Small intestine (tissue), 7 donors: ENCODE results near the gene TMEM234. TPM values are rescaled to one million over a fixed set of nuclear protein-coding genes. Genes with fewer than 3 reads are reported as not detected.

ENCODE experiments used
- DNase-seq, 2 donors: peaks; one replicate each; pipeline versions ENCODE4 v3.0.0 to v3.0.0-alpha.2; 2013
- FAIRE-seq: peaks from 2 replicates; lab custom pipeline; 2012; peaks lifted over from hg19 to GRCh38; lab: Jason Lieb, UNC
- H3K27ac ChIP-seq, 3 donors: one replicate each; pipeline ENCODE4 v1.5.1; 2013; ENCODE audit warnings: low read length in 2 of 3, mild to moderate bottlenecking in 2 of 3, control low read depth in 1 of 3, inconsistent platforms in 1 of 3, low read depth in 1 of 3, moderate library complexity in 1 of 3
- H3K27me3 ChIP-seq, 3 donors: one replicate each; pipeline ENCODE4 v1.6.1; 2013; ENCODE audit warnings: low read length in 3 of 3, inconsistent platforms in 1 of 3; ENCODE audit not compliant: control insufficient read depth in 3 of 3, insufficient read depth in 3 of 3
- H3K36me3 ChIP-seq, 3 donors: one replicate each; pipeline ENCODE4 v1.6.1; 2013; ENCODE audit warnings: low read length in 3 of 3, inconsistent platforms in 1 of 3, low read depth in 1 of 3, mild to moderate bottlenecking in 1 of 3, moderate library complexity in 1 of 3; ENCODE audit not compliant: control insufficient read depth in 3 of 3, insufficient read depth in 2 of 3
- H3K4me1 ChIP-seq, 3 donors: one replicate each; pipeline ENCODE4 v1.6.1; 2013; ENCODE audit warnings: low read length in 2 of 3, inconsistent platforms in 1 of 3, low read depth in 1 of 3, mild to moderate bottlenecking in 1 of 3, moderate library complexity in 1 of 3; ENCODE audit not compliant: control insufficient read depth in 3 of 3, insufficient read depth in 2 of 3
- H3K4me3 ChIP-seq, 3 donors: one replicate each; pipeline ENCODE4 v1.5.1; 2013; ENCODE audit warnings: low read length in 3 of 3, control low read depth in 1 of 3, inconsistent platforms in 1 of 3, low read depth in 1 of 3, mild to moderate bottlenecking in 1 of 3, moderate library complexity in 1 of 3
- H3K9me3 ChIP-seq, 2 donors: one replicate each; pipeline ENCODE4 v1.6.1; 2013; ENCODE audit warnings: low read depth in 1 of 2, low read length in 1 of 2; ENCODE audit not compliant: control insufficient read depth in 2 of 2, insufficient read depth in 1 of 2
- WGBS, 3 donors: extraction: QIAGEN DNeasy Blood & Tissue Kit; methylation state at CpG; one replicate each; pipeline ENCODE4 v1.1.7; 2013; 5-methylcytosine and 5-hydroxymethylcytosine counted together
- polyA plus RNA-seq, 4 donors: library from polyadenylated mRNA; stranded (reverse) in 3 of 4; unstranded in 1 of 4; fragments of 200-250 nt in 3 of 4; fragments of 120-200 nt in 1 of 4; gene quantifications; one replicate each; pipeline versions ENCODE4 v1.2.1 to v1.2.3, GENCODE V29; 2013
- donor health status: healthy with polysubstance abuse.
- donor health status: control.
- donor health status: control.
- donor health status: Bipolar disorder and iron deficiency.
- donor health status: healthy.

Gene TMEM234
- polyA plus RNA-seq, 4 donors: 6.5 to 22.1 (median 10.5) TPM

DNA sequence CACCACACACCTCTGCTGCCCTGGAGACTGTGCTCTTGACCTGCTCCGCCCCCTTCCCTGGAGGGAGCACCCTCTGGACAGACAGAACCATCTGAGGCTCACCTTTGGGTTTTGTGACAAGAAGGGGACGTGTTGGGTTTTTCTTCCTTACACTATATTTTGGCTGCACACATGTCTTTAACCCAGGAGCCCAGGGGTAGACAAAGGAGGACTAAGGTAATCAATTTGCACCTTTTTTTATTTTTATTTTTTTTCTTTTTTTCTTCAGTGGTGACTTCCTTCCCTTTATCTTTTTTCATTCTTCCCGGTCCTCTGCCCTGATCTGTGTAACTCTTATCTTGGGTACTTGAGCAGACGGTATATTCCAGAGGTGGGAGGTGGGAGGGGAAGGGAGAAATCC, 51.2 kb downstream of the TMEM234 start:
- FAIRE-seq (no peak), DNase-seq (no peak)
- Histone ChIP-seq H3K36me3 (peaks cover 22 to 63% (median 32%) of the 10 kb centered on the region in 3 donors), H3K27ac (no peak overlapping the region), H3K27me3 (no peaks in the 10 kb centered on the region), H3K9me3 (no peaks in the 10 kb centered on the region), H3K4me1 (peaks cover 0 to 13% (median 0%) of the 10 kb centered on the region in 3 donors), H3K4me3 (no peak overlapping the region)
- WGBS, 3 donors: 76 to 83% (median 82%) methylated on average over 4 of the region's 4 CpGs

Other genes starting within 250 kb of the TMEM234 start
- gene KHDRBS1, start 208.5 kb downstream of the TMEM234 start, polyA plus RNA-seq: 100 to 1,000 TPM in 1 of 4 donors, 10 to 100 TPM in 3; 50.1 to 123 (median 77.7) TPM
- 10 to 100 TPM in 2 of 4 donors, 1 to 10 TPM in 2; 4.2 to 15.6 (median 8.0) TPM for gene TMEM39B, start 149.4 kb downstream of the TMEM234 start, polyA plus RNA-seq
- gene KPNA6, start 114.3 kb downstream of the TMEM234 start, polyA plus RNA-seq: 10 to 100 TPM in 2 of 4 donors, 1 to 10 TPM in 2; 5.4 to 25.6 (median 9.1) TPM
- gene TXLNA, start 42.7 kb downstream of the TMEM234 start, polyA plus RNA-seq: 10 to 100 TPM in 2 of 4 donors, 1 to 10 TPM in 2; 6.9 to 28.1 (median 18.1) TPM
- gene CCDC28B, start 21.8 kb downstream of the TMEM234 start, polyA plus RNA-seq: 1 to 10 TPM; 2.5 to 9.3 (median 6.2) TPM
- 1 to 10 TPM in 3 of 4 donors, under 1 TPM in 1; 0.54 to 4.8 (median 1.8) TPM for gene IQCC, start 16.7 kb downstream of the TMEM234 start, polyA plus RNA-seq
- under 1 TPM in 1 of 4 donors, not detected in 3; 0.41 TPM for gene DCDC2B, start 13.3 kb downstream of the TMEM234 start, polyA plus RNA-seq
- gene EIF3I, start 54 bp upstream of the TMEM234 start, polyA plus RNA-seq: 100 to 1,000 TPM; 158 to 234 (median 169) TPM
- 1 to 10 TPM; 1.4 to 6.4 (median 2.6) TPM for gene FAM167B, start 24.9 kb upstream of the TMEM234 start, polyA plus RNA-seq
- 10 to 100 TPM in 1 of 4 donors, 1 to 10 TPM in 3; 3.1 to 14.1 (median 4.0) TPM for gene LCK, start 28.9 kb upstream of the TMEM234 start, polyA plus RNA-seq
- gene HDAC1, start 69.7 kb upstream of the TMEM234 start, polyA plus RNA-seq: 100 to 1,000 TPM in 3 of 4 donors, 10 to 100 TPM in 1; 87.0 to 161 (median 112) TPM
- 100 to 1,000 TPM in 2 of 4 donors, 10 to 100 TPM in 2; 55.9 to 132 (median 91.1) TPM for gene MARCKSL1, start 113.9 kb upstream of the TMEM234 start, polyA plus RNA-seq
- gene FAM229A, start 140.1 kb upstream of the TMEM234 start, polyA plus RNA-seq: 10 to 100 TPM in 3 of 4 donors, 1 to 10 TPM in 1; 4.9 to 69.8 (median 28.0) TPM
- gene TSSK3, start 140.2 kb upstream of the TMEM234 start, polyA plus RNA-seq: 1 to 10 TPM in 1 of 4 donors, under 1 TPM in 2, not detected in 1; 0.45 to 5.2 (median 0.48) TPM
- gene BSDC1, start 172.1 kb upstream of the TMEM234 start, polyA plus RNA-seq: 10 to 100 TPM; 38.5 to 61.2 (median 39.4) TPM
- under 1 TPM in 2 of 4 donors, not detected in 2; 0.03 to 0.10 TPM for gene ZBTB8B, start 242.7 kb upstream of the TMEM234 start, polyA plus RNA-seq